Sigmoid colon (tissue), 4 donors: ENCODE measurements around the gene SYT10.

Experiments
- EP300 ChIP-seq, 4 donors: sonication (generic); formaldehyde crosslinking; IDR thresholded peaks; one replicate each; pipeline ENCODE4 v1.6.1; 2017; ENCODE audit warnings: antibody characterized with exemption in 4 of 4
- POLR2A ChIP-seq, 2 donors: fragments of 450-650 bp; IDR thresholded peaks; one replicate each; pipeline ENCODE4 v1.6.1; 2016; ENCODE audit warnings: antibody characterized with exemption in 2 of 2, mild to moderate bottlenecking in 2 of 2, moderate library complexity in 2 of 2
- POLR2AphosphoS5 ChIP-seq, 4 donors: sonication (generic); formaldehyde crosslinking; IDR thresholded peaks; one replicate each; pipeline ENCODE4 v1.6.1; 2017; ENCODE audit warnings: antibody characterized with exemption in 4 of 4
- TF ChIP-seq, protein P1 (sequence below), 4 experiments: fragments of 450-650 bp in 3 of 4; fragments of 200-600 bp in 1 of 4; IDR thresholded peaks; one replicate each; pipeline ENCODE4 v1.5.1; 2016 to 2019; ENCODE audit warnings: antibody characterized with exemption in 4 of 4, mild to moderate bottlenecking in 3 of 4, moderate library complexity in 2 of 4

- TF ChIP-seq, protein P1, sequence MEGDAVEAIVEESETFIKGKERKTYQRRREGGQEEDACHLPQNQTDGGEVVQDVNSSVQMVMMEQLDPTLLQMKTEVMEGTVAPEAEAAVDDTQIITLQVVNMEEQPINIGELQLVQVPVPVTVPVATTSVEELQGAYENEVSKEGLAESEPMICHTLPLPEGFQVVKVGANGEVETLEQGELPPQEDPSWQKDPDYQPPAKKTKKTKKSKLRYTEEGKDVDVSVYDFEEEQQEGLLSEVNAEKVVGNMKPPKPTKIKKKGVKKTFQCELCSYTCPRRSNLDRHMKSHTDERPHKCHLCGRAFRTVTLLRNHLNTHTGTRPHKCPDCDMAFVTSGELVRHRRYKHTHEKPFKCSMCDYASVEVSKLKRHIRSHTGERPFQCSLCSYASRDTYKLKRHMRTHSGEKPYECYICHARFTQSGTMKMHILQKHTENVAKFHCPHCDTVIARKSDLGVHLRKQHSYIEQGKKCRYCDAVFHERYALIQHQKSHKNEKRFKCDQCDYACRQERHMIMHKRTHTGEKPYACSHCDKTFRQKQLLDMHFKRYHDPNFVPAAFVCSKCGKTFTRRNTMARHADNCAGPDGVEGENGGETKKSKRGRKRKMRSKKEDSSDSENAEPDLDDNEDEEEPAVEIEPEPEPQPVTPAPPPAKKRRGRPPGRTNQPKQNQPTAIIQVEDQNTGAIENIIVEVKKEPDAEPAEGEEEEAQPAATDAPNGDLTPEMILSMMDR (IDR thresholded peaks at IDR 0.05): no peak
- no peak for TF ChIP-seq POLR2A (IDR thresholded peaks at IDR 0.05)
- TF ChIP-seq EP300 (IDR thresholded peaks at IDR 0.05): no peak
- TF ChIP-seq POLR2AphosphoS5 (IDR thresholded peaks at IDR 0.05): no peak
Observed at GRCh38 chr12:33450480-33450879, 10.9 kb upstream of the SYT10 start.
